ENCODE data around the gene TRIM49D1. TPM values are rescaled to one million over a fixed set of nuclear protein-coding genes. Genes with fewer than 3 reads are reported as not detected.
"Not testable (repeated sequence)": the region's sequence is repeated elsewhere in the genome, so short reads cannot be mapped to it uniquely, and the experiment has no call there.

Gene TRIM49D1, protein sequence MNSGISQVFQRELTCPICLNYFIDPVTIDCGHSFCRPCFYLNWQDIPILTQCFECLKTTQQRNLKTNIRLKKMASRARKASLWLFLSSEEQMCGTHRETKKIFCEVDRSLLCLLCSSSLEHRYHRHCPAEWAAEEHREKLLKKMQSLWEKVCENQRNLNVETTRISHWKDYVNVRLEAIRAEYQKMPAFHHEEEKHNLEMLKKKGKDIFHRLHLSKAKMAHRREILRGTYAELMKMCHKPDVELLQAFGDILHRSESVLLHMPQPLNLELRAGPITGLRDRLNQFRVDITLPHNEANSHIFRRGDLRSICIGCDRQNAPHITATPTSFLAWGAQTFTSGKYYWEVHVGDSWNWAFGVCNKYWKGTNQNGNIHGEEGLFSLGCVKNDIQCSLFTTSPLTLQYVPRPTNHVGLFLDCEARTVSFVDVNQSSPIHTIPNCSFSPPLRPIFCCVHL
- 0.03 TPM for polyA plus RNA-seq (2013, experiment 1 of 2)
- polyA plus RNA-seq (2013, experiment 2 of 2), result not detected

DNA sequence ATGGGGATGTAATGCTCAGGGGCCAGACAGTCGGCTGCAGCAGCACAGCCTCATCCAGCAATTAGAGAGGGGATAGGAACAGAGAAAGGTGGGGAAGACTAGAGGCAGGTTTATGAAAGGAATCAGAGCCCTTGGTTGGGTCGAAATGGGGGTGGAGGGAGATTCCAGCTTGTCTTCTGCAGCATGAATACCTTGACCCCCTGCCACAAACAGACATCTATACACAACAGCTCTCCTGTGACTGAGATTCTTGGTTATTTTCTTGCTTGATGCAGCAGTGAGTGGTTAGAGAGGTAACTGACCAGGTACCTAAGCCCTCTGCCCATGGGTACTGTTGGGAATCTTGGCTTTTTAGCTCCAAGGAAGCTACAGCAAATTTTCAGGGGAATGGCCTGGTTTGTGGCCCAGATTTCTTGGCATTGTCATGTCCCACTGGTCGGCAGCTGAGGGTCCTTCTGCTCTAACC, at the start of gene TRIM49D1:
TSS of gene TRIM49D1 (minus strand) at position 51 of the 466 bp plus-strand sequence. CDS start 4,535 bp downstream, outside the sequence.
- Histone ChIP-seq H3K9ac (ENCODE audit: low read length) (no peak within 1 kb of the TSS), H4K8ac (ENCODE audit: low read depth, low read length) (no peak within 1 kb of the TSS), H3K23ac (ENCODE audit: low read length) (no peak within 1 kb of the TSS), H2BK5ac (ENCODE audit: low read length) (no peak within 1 kb of the TSS), H3K4me3 (ENCODE audit: low read length) (no peak within 1 kb of the TSS), H4K5ac (ENCODE audit: low read length) (no peak within 1 kb of the TSS), H3K56ac (ENCODE audit: low read length) (no peak within 1 kb of the TSS), H3K79me2 (ENCODE audit: control insufficient read depth, insufficient read depth, low read length) (no peaks in the 10 kb centered on the region), H3K4ac (ENCODE audit: low read depth, low read length) (no peak within 1 kb of the TSS), H3K36me3 (ENCODE audit: control insufficient read depth, insufficient read depth, low read length) (no peaks in the 10 kb centered on the region), H3K27ac (ENCODE audit: low read depth, low read length) (no peak within 1 kb of the TSS), H3K4me2 (ENCODE audit: low read length) (no peak within 1 kb of the TSS), H3K79me1 (ENCODE audit: low read length) (no peaks in the 10 kb centered on the region), H2AK5ac (ENCODE audit: low read length) (no peak within 1 kb of the TSS), H3K4me1 (ENCODE audit: control insufficient read depth, low read depth, low read length) (no peaks in the 10 kb centered on the region), H2BK15ac (replicated peaks; ENCODE audit: low read depth) (no peak within 1 kb of the TSS), H3K18ac (ENCODE audit: low read length) (no peak within 1 kb of the TSS), H2BK120ac (ENCODE audit: low read depth, low read length) (no peak within 1 kb of the TSS), H3K27me3 (ENCODE audit: insufficient read depth, low read length, poor library complexity) (no peaks in the 10 kb centered on the region)
- no CpG with 5 or more reads among the region's 3 CpGs for WGBS (ENCODE audit: extremely low coverage, insufficient coverage, low lambda C conversion rate)
- DNase-seq, result no peak

DNA sequence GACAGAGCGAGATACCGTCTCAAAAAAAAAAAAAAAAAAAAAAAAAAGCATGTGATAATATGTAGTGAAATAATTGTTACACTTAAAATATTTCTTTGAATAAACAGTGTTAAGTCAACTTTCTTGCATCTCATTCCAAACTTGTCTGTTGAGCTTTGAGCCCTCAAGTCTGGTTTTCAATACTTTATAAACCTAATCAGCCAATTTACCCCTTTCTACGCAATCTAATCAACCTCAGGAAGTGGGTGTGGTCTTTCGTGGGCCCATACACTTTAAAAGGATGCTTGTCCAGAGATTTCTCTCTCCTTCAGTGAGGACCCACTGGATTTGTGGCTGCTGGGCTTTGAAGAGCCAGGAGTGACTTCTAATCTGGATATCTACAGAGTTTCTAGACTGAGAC, 43.7 kb upstream of the TRIM49D1 start, which contains the start of gene TRIM64:
TSS of gene TRIM64 (plus strand) at position 301 of the 400 bp plus-strand sequence. CDS start 2,467 bp downstream, outside the sequence.
- not testable (repeated sequence) for H3K23ac ChIP-seq (ENCODE audit: low read length); H3K4ac ChIP-seq (ENCODE audit: low read depth, low read length); H3K56ac ChIP-seq (ENCODE audit: low read length); H3K36me3 ChIP-seq (ENCODE audit: control insufficient read depth, insufficient read depth, low read length); H3K27me3 ChIP-seq (ENCODE audit: insufficient read depth, low read length, poor library complexity); H2BK120ac ChIP-seq (ENCODE audit: low read depth, low read length); H4K8ac ChIP-seq (ENCODE audit: low read depth, low read length); H3K79me2 ChIP-seq (ENCODE audit: control insufficient read depth, insufficient read depth, low read length); H2AK5ac ChIP-seq (ENCODE audit: low read length); H3K27ac ChIP-seq (ENCODE audit: low read depth, low read length); H4K5ac ChIP-seq (ENCODE audit: low read length); H3K79me1 ChIP-seq (ENCODE audit: low read length); DNase-seq; H3K4me1 ChIP-seq (ENCODE audit: control insufficient read depth, low read depth, low read length); H3K9ac ChIP-seq (ENCODE audit: low read length); H2BK5ac ChIP-seq (ENCODE audit: low read length); H3K4me3 ChIP-seq (ENCODE audit: low read length); H2BK15ac ChIP-seq (replicated peaks; ENCODE audit: low read depth); H3K18ac ChIP-seq (ENCODE audit: low read length); H3K4me2 ChIP-seq (ENCODE audit: low read length)
- no CpG with 5 or more reads among the region's 4 CpGs for WGBS (ENCODE audit: extremely low coverage, insufficient coverage, low lambda C conversion rate)

DNA sequence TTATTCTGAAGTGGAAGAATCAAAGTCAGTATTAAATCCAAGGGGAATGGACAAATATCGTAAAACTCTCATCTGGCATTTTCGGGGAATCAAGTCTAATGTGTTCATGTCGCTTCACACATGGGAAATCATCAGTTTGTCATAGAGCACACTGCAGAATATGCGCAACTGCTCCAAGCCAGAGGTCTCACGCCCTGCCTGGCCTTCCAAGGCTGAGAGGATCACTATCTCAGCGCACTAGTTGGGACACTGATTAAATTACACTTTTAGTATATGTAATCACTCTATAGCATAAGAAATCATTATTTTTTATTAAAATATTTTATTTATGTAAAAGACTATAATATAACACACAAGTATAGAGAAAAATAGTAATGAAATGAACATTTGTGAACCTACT, 38.8 kb upstream of the TRIM49D1 start:
- DNase-seq; H3K4me1 ChIP-seq (ENCODE audit: control insufficient read depth, low read depth, low read length); H4K5ac ChIP-seq (ENCODE audit: low read length); H2BK5ac ChIP-seq (ENCODE audit: low read length); H3K36me3 ChIP-seq (ENCODE audit: control insufficient read depth, insufficient read depth, low read length); H3K18ac ChIP-seq (ENCODE audit: low read length); H3K4ac ChIP-seq (ENCODE audit: low read depth, low read length); H3K4me3 ChIP-seq (ENCODE audit: low read length); H2AK5ac ChIP-seq (ENCODE audit: low read length); H3K79me1 ChIP-seq (ENCODE audit: low read length); H4K8ac ChIP-seq (ENCODE audit: low read depth, low read length); H3K23ac ChIP-seq (ENCODE audit: low read length); H3K56ac ChIP-seq (ENCODE audit: low read length); H3K79me2 ChIP-seq (ENCODE audit: control insufficient read depth, insufficient read depth, low read length); H3K9ac ChIP-seq (ENCODE audit: low read length); H3K4me2 ChIP-seq (ENCODE audit: low read length); H2BK120ac ChIP-seq (ENCODE audit: low read depth, low read length); H2BK15ac ChIP-seq (replicated peaks; ENCODE audit: low read depth); H3K27me3 ChIP-seq (ENCODE audit: insufficient read depth, low read length, poor library complexity); H3K27ac ChIP-seq (ENCODE audit: low read depth, low read length): not testable (repeated sequence)
- no CpG with 5 or more reads among the region's 6 CpGs for WGBS (ENCODE audit: extremely low coverage, insufficient coverage, low lambda C conversion rate)

DNA sequence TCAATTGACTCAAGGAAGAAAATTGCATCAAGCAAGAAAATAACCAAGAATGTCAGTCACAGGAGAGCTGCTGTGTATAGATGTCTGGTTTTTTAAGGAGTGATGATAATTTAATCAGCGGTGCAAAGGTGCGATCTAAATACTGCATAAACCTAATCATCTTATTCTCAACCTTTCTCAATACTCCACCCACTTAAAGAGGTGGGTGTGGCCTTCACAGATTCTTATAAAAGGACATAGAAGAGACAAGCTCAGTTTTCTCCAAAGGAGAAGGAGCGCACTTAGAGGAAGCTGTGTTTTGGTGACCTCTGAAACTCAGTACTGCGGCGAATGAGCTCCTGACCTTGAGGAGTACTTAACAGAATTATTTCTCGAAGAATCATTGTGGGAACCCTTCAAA, 1.7 kb upstream of the TRIM49D1 start, which contains the start of gene TRIM49D2:
TSS of gene TRIM49D2 (plus strand) at position 301 of the 400 bp plus-strand sequence. CDS start 2,698 bp downstream, outside the sequence.
- H3K56ac ChIP-seq (ENCODE audit: low read length); H3K4ac ChIP-seq (ENCODE audit: low read depth, low read length); H3K79me2 ChIP-seq (ENCODE audit: control insufficient read depth, insufficient read depth, low read length); H3K4me2 ChIP-seq (ENCODE audit: low read length); H3K4me1 ChIP-seq (ENCODE audit: control insufficient read depth, low read depth, low read length); H2BK5ac ChIP-seq (ENCODE audit: low read length); H3K9ac ChIP-seq (ENCODE audit: low read length); H2BK120ac ChIP-seq (ENCODE audit: low read depth, low read length); H4K5ac ChIP-seq (ENCODE audit: low read length); H3K23ac ChIP-seq (ENCODE audit: low read length); H3K79me1 ChIP-seq (ENCODE audit: low read length); H3K18ac ChIP-seq (ENCODE audit: low read length); H4K8ac ChIP-seq (ENCODE audit: low read depth, low read length); H2AK5ac ChIP-seq (ENCODE audit: low read length); DNase-seq; H3K27me3 ChIP-seq (ENCODE audit: insufficient read depth, low read length, poor library complexity); H3K36me3 ChIP-seq (ENCODE audit: control insufficient read depth, insufficient read depth, low read length); H3K27ac ChIP-seq (ENCODE audit: low read depth, low read length); H3K4me3 ChIP-seq (ENCODE audit: low read length); H2BK15ac ChIP-seq (replicated peaks; ENCODE audit: low read depth): not testable (repeated sequence)
- WGBS (ENCODE audit: extremely low coverage, insufficient coverage, low lambda C conversion rate), result no CpG with 5 or more reads among the region's 6 CpGs

DNA sequence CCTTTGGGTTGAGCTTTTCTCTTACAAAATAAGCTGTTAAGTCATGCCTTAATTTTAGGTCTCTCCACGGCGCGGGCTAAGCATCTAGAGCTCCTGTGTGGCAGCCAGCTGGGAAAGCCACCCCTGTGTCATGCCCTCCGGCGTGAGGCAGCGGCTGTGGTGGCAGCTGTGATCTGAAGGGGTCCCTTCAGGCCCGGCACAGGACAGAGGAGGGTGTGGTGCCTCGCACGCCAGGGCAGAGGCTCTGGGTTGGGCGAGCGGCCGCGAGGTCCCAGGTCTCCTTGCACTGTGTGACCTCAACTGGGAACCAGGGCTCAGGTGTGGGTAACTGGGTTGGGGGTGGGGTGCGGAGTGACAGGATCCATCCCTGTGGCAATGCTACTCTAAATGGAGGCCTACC, 21.2 kb downstream of the TRIM49D1 start:
- H2BK15ac ChIP-seq (replicated peaks; ENCODE audit: low read depth); H3K18ac ChIP-seq (ENCODE audit: low read length); H2AK5ac ChIP-seq (ENCODE audit: low read length); H3K23ac ChIP-seq (ENCODE audit: low read length); H3K4me1 ChIP-seq (ENCODE audit: control insufficient read depth, low read depth, low read length); H3K9ac ChIP-seq (ENCODE audit: low read length); H3K79me2 ChIP-seq (ENCODE audit: control insufficient read depth, insufficient read depth, low read length); H3K56ac ChIP-seq (ENCODE audit: low read length); DNase-seq; H3K27ac ChIP-seq (ENCODE audit: low read depth, low read length); H3K79me1 ChIP-seq (ENCODE audit: low read length); H3K27me3 ChIP-seq (ENCODE audit: insufficient read depth, low read length, poor library complexity); H2BK5ac ChIP-seq (ENCODE audit: low read length); H3K4me2 ChIP-seq (ENCODE audit: low read length); H4K8ac ChIP-seq (ENCODE audit: low read depth, low read length); H4K5ac ChIP-seq (ENCODE audit: low read length); H2BK120ac ChIP-seq (ENCODE audit: low read depth, low read length); H3K4me3 ChIP-seq (ENCODE audit: low read length); H3K36me3 ChIP-seq (ENCODE audit: control insufficient read depth, insufficient read depth, low read length); H3K4ac ChIP-seq (ENCODE audit: low read depth, low read length): not testable (repeated sequence)
- WGBS (ENCODE audit: extremely low coverage, insufficient coverage, low lambda C conversion rate), result no CpG with 5 or more reads among the region's 14 CpGs

All from mesendoderm (in vitro differentiated cells).